HEK293T (cell line): ENCODE results near the gene TVP23A.

Source experiments
- BHLHE40 ChIP-seq: fragments of 450-650 bp; IDR thresholded peaks from 2 replicates; pipeline ENCODE4 v1.6.1; 2016; ENCODE audit warnings: mild to moderate bottlenecking, moderate library complexity, borderline replicate concordance
- CTBP1 ChIP-seq: fragments of 450-650 bp; IDR thresholded peaks from 2 replicates; pipeline ENCODE4 v1.6.1; 2016; ENCODE audit warnings: borderline replicate concordance
- FOXA1 ChIP-seq: fragments of 450-650 bp; IDR thresholded peaks from 2 replicates; pipeline ENCODE4 v1.6.1; 2016; ENCODE audit warnings: mild to moderate bottlenecking
- FOXK2 ChIP-seq: fragments of 450-650 bp; IDR thresholded peaks from 2 replicates; pipeline ENCODE4 v1.6.1; 2016; ENCODE audit warnings: mild to moderate bottlenecking
- FOXM1 ChIP-seq: fragments of 450-650 bp; IDR thresholded peaks from 2 replicates; pipeline ENCODE4 v1.6.1; 2017; ENCODE audit warnings: mild to moderate bottlenecking, borderline replicate concordance
- HDGF ChIP-seq: fragments of 450-650 bp; IDR thresholded peaks from 2 replicates; pipeline ENCODE4 v1.6.1; 2017; ENCODE audit warnings: antibody characterized with exemption, borderline replicate concordance
- SP1 ChIP-seq: fragments of 450-650 bp; IDR thresholded peaks from 2 replicates; pipeline ENCODE4 v1.6.1; 2017

GRCh38 chr16:10813099-10813455 lies 5.5 kb downstream of the TVP23A start:
- TF ChIP-seq FOXA1 (no peak), HDGF (no peak), SP1 (no peak), FOXK2 (no peak), CTBP1 (no peak), FOXM1 (no peak), BHLHE40 (no peak)
